BJ (cell line): ENCODE measurements around the gene ELOVL5. TPM values are rescaled to one million over a fixed set of nuclear protein-coding genes. Genes with fewer than 3 reads are reported as not detected.

Experiments used
- CTCF ChIA-PET: fragments of 350-600 bp; formaldehyde crosslinking; extraction: SDS; loops from one replicate; lab custom pipeline; 2021; ENCODE audit warnings: antibody characterized with exemption, inconsistent platforms; lab: Yijun Ruan, JAX
- POLR2A ChIA-PET: fragments of 300-600 bp; sonication (Branson Sonifier 250); formaldehyde crosslinking; extraction: SDS; loops from one replicate; lab custom pipeline; 2021; ENCODE audit warnings: antibody characterized with exemption; lab: Charles Lee
- DNase-seq: peaks from one replicate; pipeline ENCODE4 v3.0.0-alpha.2; 2011; ENCODE audit warnings: low read depth
- H3K27me3 ChIP-seq: 2 replicates; pipeline ENCODE4 v1.6.0; 2011; ENCODE audit warnings: low read length; ENCODE audit not compliant: control insufficient read depth, insufficient read depth
- H3K36me3 ChIP-seq: 2 replicates; pipeline ENCODE4 v1.5.1; 2011; ENCODE audit warnings: low read length; ENCODE audit not compliant: control insufficient read depth, insufficient read depth
- H3K4me3 ChIP-seq: 2 replicates; pipeline ENCODE4 v1.5.1; 2011; ENCODE audit warnings: low read depth, mild to moderate bottlenecking, control low read depth, low read length
- CTCF ChIP-seq: IDR thresholded peaks from 2 replicates; pipeline ENCODE4 v1.5.1; 2011; ENCODE audit warnings: low read depth, mild to moderate bottlenecking, control low read depth, inconsistent platforms, low read length, moderate library complexity; ENCODE audit not compliant: insufficient read depth
- polyA plus RNA-seq: library from polyadenylated mRNA; depleted of rRNA; stranded (reverse); fragments of >200 nt; gene quantifications from 2 replicates; pipeline ENCODE4 v1.2.3, GENCODE V29; 2011; rRNA removed
- small RNA-seq: library from RNA; depleted of rRNA; stranded (forward); fragments of <200 nt; gene quantifications from one replicate; pipeline ENCODE3, GENCODE V24; 2012; ENCODE audit warnings: low replicate concordance, low read depth; ENCODE audit not compliant: insufficient read length

ELOVL5 gene
- polyA plus RNA-seq, 1 experiment = 88.5 TPM

DNA sequence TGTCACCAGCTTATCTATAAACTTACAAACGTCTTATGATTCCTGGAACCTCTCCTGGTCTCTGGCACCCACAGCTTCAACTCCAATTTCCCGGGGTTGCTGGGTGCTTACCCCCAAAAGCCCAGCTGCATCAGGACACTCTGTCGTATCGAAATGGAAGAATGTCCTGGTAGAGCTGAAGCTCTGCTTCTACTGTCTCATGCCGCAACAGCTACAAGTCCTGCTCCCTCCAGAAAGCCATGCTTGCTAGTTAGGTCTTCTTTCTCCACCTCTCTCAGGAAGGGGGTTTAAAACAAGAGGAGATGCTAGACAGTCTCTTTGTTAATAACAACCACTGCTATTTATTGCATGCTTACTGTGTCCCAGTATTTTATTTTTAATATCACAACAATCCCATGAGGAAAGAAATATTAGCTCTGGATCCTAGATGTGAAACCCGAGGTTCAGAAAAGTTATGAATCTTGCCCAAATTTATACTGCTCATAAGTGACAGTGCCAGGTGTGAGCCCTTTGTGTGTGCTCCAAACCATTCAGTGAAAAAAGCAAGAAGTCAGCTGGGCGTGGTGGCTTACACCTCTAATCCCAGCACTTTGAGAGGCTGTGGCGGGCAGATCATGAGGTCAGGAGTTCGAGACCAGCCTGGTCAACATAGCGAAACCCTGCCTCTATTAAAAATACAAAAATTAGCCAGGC lies 117.8 kb downstream of the ELOVL5 start:
- Histone ChIP-seq H3K36me3 (no peaks in the 10 kb centered on the region), H3K4me3 (no peak overlapping the region), H3K27me3 (peaks cover 2% of the 10 kb centered on the region; the same call in 1 of the 2 replicates)
- no peak for TF ChIP-seq CTCF
- POLR2A ChIA-PET = no interaction called here
- CTCF ChIA-PET = interaction anchor here (0.8 to 1.2 kb wide), 2 partner anchors 9 to 14 kb away, joined by 3 read pairs; no protein-coding TSS in a partner anchor
- DNase-seq = no peak

DNA sequence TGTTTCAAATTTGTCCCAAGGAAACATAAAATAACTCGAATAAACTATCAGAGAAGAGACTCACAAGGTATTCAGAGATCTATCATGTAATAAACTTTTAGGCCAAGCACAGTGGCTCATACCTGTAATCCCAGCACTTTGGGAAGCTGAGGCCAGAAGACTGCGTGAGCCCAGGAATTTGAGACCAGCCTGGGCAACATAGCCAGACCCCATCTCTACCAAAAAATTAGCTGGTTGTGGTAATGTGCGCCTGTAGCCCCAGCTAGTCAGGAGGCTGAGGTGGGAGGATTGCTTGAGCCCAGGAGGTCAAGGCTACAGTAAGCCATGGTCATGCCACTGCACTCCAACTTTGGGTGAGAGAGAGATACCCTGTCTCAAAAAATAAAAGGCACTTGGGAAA lies 120.9 kb downstream of the ELOVL5 start:
- Histone ChIP-seq H3K27me3 (peaks cover 2% of the 10 kb centered on the region; the same call in 1 of the 2 replicates), H3K4me3 (no peak overlapping the region), H3K36me3 (no peaks in the 10 kb centered on the region)
- no peak for TF ChIP-seq CTCF
- ChIA-PET POLR2A (no interaction called here), CTCF (no interaction called here)
- no peak for DNase-seq

DNA sequence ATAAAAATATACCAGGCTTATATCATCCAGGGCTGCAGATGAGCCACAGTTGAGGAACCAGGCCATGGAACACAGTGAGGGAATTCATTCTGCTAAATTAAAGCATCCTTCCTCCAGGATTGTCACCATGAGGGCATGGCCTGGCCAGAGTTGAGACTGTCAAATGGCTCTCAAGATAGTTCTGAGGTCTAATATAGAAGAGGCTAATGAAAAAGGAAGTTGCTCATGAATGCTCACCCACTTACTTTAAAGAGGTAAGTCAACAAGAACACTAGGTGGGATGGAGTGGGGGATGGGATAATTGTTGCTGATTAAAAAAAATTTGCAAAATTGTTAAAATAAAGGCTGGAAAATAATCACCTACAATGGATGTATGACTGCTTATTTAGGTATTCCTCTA lies 128.1 kb downstream of the ELOVL5 start:
- no peak for TF ChIP-seq CTCF
- no peak overlapping the region for H3K4me3 ChIP-seq
- DNase-seq = no peak
- no peaks in the 10 kb centered on the region for H3K27me3 ChIP-seq
- POLR2A ChIA-PET = no interaction called here
- CTCF ChIA-PET = no interaction called here
- H3K36me3 ChIP-seq = no peaks in the 10 kb centered on the region

Small RNA genes lying within 50 kb of the gene (small RNA-seq; reads per million reads assigned to genes)
- gene MIR5685 (not detected), gene RNU1-136P (0.63 reads per million)

Other genes starting within 250 kb of the ELOVL5 start
- not detected in 2 replicates for gene GCM1, start 200.1 kb downstream of the ELOVL5 start, polyA plus RNA-seq
- 8.4 and 15.0 TPM in 2 replicates for gene GCLC, start 196.2 kb upstream of the ELOVL5 start, polyA plus RNA-seq